ENCODE data around the gene MTR. TPM values are rescaled to one million over a fixed set of nuclear protein-coding genes. Genes with fewer than 3 reads are reported as not detected.

MTR gene
- total RNA-seq, 2 experiments from 2014 or later: 22.3 to 63.8 TPM

- ChIA-PET POLR2A (interaction anchor here (0.7 kb wide), 1 partner anchor 850 kb away, joined by 3 read pairs; no protein-coding TSS in a partner anchor), CTCF (ENCODE audit: unreplicated experiment) (no interaction called here)
- TF ChIP-seq, protein P1, sequence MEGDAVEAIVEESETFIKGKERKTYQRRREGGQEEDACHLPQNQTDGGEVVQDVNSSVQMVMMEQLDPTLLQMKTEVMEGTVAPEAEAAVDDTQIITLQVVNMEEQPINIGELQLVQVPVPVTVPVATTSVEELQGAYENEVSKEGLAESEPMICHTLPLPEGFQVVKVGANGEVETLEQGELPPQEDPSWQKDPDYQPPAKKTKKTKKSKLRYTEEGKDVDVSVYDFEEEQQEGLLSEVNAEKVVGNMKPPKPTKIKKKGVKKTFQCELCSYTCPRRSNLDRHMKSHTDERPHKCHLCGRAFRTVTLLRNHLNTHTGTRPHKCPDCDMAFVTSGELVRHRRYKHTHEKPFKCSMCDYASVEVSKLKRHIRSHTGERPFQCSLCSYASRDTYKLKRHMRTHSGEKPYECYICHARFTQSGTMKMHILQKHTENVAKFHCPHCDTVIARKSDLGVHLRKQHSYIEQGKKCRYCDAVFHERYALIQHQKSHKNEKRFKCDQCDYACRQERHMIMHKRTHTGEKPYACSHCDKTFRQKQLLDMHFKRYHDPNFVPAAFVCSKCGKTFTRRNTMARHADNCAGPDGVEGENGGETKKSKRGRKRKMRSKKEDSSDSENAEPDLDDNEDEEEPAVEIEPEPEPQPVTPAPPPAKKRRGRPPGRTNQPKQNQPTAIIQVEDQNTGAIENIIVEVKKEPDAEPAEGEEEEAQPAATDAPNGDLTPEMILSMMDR (conservative IDR thresholded peaks at IDR 0.05; ENCODE audit: low read length): no peak
- TF ChIP-seq EZH2phosphoT487 (IDR thresholded peaks at IDR 0.05; ENCODE audit: borderline replicate concordance, low read depth, low read length): no peak
- no peak overlapping the region for H3K4me3 ChIP-seq (ENCODE audit: low read depth, low read length, poor library complexity, severe bottlenecking)
- no peak overlapping the region for H3K4me2 ChIP-seq (ENCODE audit: low read length)
- no peaks in the 10 kb centered on the region for H4K20me1 ChIP-seq (ENCODE audit: insufficient read depth, low read length)
- no peaks in the 10 kb centered on the region for H3K9me3 ChIP-seq (ENCODE audit: low read length)
- H2AFZ ChIP-seq (ENCODE audit: low read length): no peak overlapping the region
- no peak overlapping the region for H3K27ac ChIP-seq (ENCODE audit: low read depth, low read length, poor library complexity, severe bottlenecking)
- H3K36me3 ChIP-seq (ENCODE audit: insufficient read depth, low read length): no peaks in the 10 kb centered on the region
- intact Hi-C loops (cut with micrococcal nuclease; ENCODE audit: unreplicated experiment): no loop called here
- DNase-seq (ENCODE audit: low spot score): no peak
- BruUV-seq (replicated peaks): no TSS peak
- no peaks in the 10 kb centered on the region for H3K9me2 ChIP-seq (ENCODE audit: insufficient read depth, low read length)
- no peaks in the 10 kb centered on the region for H3K4me1 ChIP-seq (ENCODE audit: insufficient read depth, low read length, poor library complexity, severe bottlenecking)
- no peaks in the 10 kb centered on the region for H3K79me2 ChIP-seq (ENCODE audit: insufficient read depth, low read depth, low read length)
Observed at GRCh38 chr1:236938760-236939159, 143.7 kb downstream of the MTR start.

- H3K4me2 ChIP-seq (ENCODE audit: low read length): no peak overlapping the region
- no peaks in the 10 kb centered on the region for H4K20me1 ChIP-seq (ENCODE audit: insufficient read depth, low read length)
- no peak overlapping the region for H2AFZ ChIP-seq (ENCODE audit: low read length)
- intact Hi-C loops (cut with micrococcal nuclease; ENCODE audit: unreplicated experiment): no loop called here
- no peaks in the 10 kb centered on the region for H3K79me2 ChIP-seq (ENCODE audit: insufficient read depth, low read depth, low read length)
- BruUV-seq (replicated peaks): no TSS peak
- no peak for TF ChIP-seq EZH2phosphoT487 (IDR thresholded peaks at IDR 0.05; ENCODE audit: borderline replicate concordance, low read depth, low read length)
- TF ChIP-seq, protein P1 (conservative IDR thresholded peaks at IDR 0.05; ENCODE audit: low read length): no peak
- no peaks in the 10 kb centered on the region for H3K4me1 ChIP-seq (ENCODE audit: insufficient read depth, low read length, poor library complexity, severe bottlenecking)
- H3K9me3 ChIP-seq (ENCODE audit: low read length): no peaks in the 10 kb centered on the region
- no peaks in the 10 kb centered on the region for H3K9me2 ChIP-seq (ENCODE audit: insufficient read depth, low read length)
- no peaks in the 10 kb centered on the region for H3K36me3 ChIP-seq (ENCODE audit: insufficient read depth, low read length)
- POLR2A ChIA-PET: interaction anchor here (1.9 kb wide), 1 partner anchor 23 kb away, joined by 5 read pairs; no protein-coding TSS in a partner anchor
- CTCF ChIA-PET (ENCODE audit: unreplicated experiment): no interaction called here
- H3K4me3 ChIP-seq (ENCODE audit: low read depth, low read length, poor library complexity, severe bottlenecking): no peak overlapping the region
- no peak for DNase-seq (ENCODE audit: low spot score)
- no peak overlapping the region for H3K27ac ChIP-seq (ENCODE audit: low read depth, low read length, poor library complexity, severe bottlenecking)
Observed at GRCh38 chr1:236942431-236942830, 147.3 kb downstream of the MTR start.

DNA sequence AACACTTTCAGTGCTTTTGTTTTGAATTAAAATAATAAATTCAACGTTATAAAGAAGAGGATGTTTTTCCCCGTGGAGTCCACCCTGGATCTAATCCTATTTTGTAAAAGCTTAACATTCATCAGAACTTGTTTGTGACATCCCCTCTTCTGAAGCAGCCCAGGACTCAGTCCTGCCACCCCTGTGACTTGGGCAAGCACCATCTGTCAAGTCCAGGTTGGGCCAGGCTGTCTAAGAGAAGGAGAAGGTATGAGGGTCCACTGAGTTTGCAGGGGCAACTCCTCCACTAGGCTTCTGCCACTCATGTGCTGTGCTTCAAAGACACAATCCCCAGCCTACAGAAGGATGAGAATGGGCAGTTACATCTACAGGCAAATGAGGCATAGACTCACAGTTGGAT is 149.5 kb downstream of the MTR start:
- POLR2A ChIA-PET: interaction anchor here (0.7 kb wide), 1 partner anchor 1209 kb away, joined by 3 read pairs; no protein-coding TSS in a partner anchor
- Histone ChIP-seq H3K4me2 (ENCODE audit: low read length) (no peak overlapping the region), H3K4me3 (ENCODE audit: low read depth, low read length, poor library complexity, severe bottlenecking) (no peak overlapping the region), H2AFZ (ENCODE audit: low read length) (no peak overlapping the region), H3K4me1 (ENCODE audit: insufficient read depth, low read length, poor library complexity, severe bottlenecking) (no peaks in the 10 kb centered on the region), H3K9me2 (ENCODE audit: insufficient read depth, low read length) (no peaks in the 10 kb centered on the region), H3K9me3 (ENCODE audit: low read length) (no peaks in the 10 kb centered on the region), H3K36me3 (ENCODE audit: insufficient read depth, low read length) (no peaks in the 10 kb centered on the region), H4K20me1 (ENCODE audit: insufficient read depth, low read length) (no peaks in the 10 kb centered on the region), H3K79me2 (ENCODE audit: insufficient read depth, low read depth, low read length) (no peaks in the 10 kb centered on the region), H3K27ac (ENCODE audit: low read depth, low read length, poor library complexity, severe bottlenecking) (no peak overlapping the region)
- BruUV-seq (replicated peaks): no TSS peak
- intact Hi-C loops (cut with micrococcal nuclease; ENCODE audit: unreplicated experiment): no loop called here
- TF ChIP-seq, protein P1 (conservative IDR thresholded peaks at IDR 0.05; ENCODE audit: low read length): no peak
- CTCF ChIA-PET (ENCODE audit: unreplicated experiment): no interaction called here
- DNase-seq (ENCODE audit: low spot score): no peak

All from OCI-LY7 (cell line).